HEK293 (cell line): ENCODE measurements around the gene VPS11.

Source experiments
- CTCF ChIP-seq: fragments of 450-650 bp; formaldehyde crosslinking; IDR thresholded peaks from 2 replicates; pipeline ENCODE4 v1.5.1; 2016; ENCODE audit warnings: missing biosample characterization, missing genetic modification characterization
- MZF1 ChIP-seq: fragments of 450-650 bp; formaldehyde crosslinking; IDR thresholded peaks from 2 replicates; pipeline ENCODE4 v1.5.1; 2017; ENCODE audit warnings: missing biosample characterization, missing genetic modification characterization, borderline replicate concordance
- ZNF10 ChIP-seq: fragments of 450-650 bp; formaldehyde crosslinking; IDR thresholded peaks from 2 replicates; pipeline ENCODE4 v1.5.1; 2017; ENCODE audit warnings: missing biosample characterization, missing genetic modification characterization
- ZNF140 ChIP-seq: fragments of 450-650 bp; formaldehyde crosslinking; IDR thresholded peaks from 2 replicates; pipeline ENCODE4 v1.5.1; 2016; ENCODE audit warnings: missing biosample characterization, missing genetic modification characterization
- ZNF16 ChIP-seq: fragments of 450-650 bp; formaldehyde crosslinking; IDR thresholded peaks from 2 replicates; pipeline ENCODE4 v1.5.1; 2016; ENCODE audit warnings: low read depth, missing biosample characterization, missing genetic modification characterization
- ZNF184 ChIP-seq: fragments of 450-650 bp; IDR thresholded peaks from 2 replicates; pipeline ENCODE4 v1.5.1; 2018; ENCODE audit warnings: missing biosample characterization, mild to moderate bottlenecking, missing genetic modification characterization
- ZNF274 ChIP-seq, 2 experiments: fragments of 200-500 bp in 1 of 2; fragments of 450-650 bp in 1 of 2; sonication (Bioruptor generic) in 1 of 2; formaldehyde crosslinking in 1 of 2; IDR thresholded peaks; 2 replicates each; pipeline versions ENCODE4 v1.5.1 to v1.6.1; 2014 to 2016; ENCODE audit warnings: borderline replicate concordance in 1 of 2, inconsistent platforms in 1 of 2, low read length in 1 of 2, missing biosample characterization in 1 of 2, missing genetic modification characterization in 1 of 2
- ZNF362 ChIP-seq: fragments of 450-650 bp; formaldehyde crosslinking; IDR thresholded peaks from 2 replicates; pipeline ENCODE4 v1.5.1; 2016; ENCODE audit warnings: missing biosample characterization, missing genetic modification characterization

GRCh38 chr11:119038884-119039283, 28.7 kb upstream of the VPS11 start:
- TF ChIP-seq ZNF16 (no peak), CTCF (tag by site-specific recombination) (no peak), ZNF184 (tag by site-specific recombination) (no peak), ZNF10 (tag by site-specific recombination) (no peak), MZF1 (tag by site-specific recombination) (no peak), ZNF274 (IDR thresholded peaks at IDR 0.05; ENCODE audit: low read length) (no peak), ZNF274 (tag by site-specific recombination; IDR thresholded peaks at IDR 0.05; ENCODE audit: borderline replicate concordance) (no peak), ZNF362 (tag by site-specific recombination) (no peak), ZNF140 (tag by site-specific recombination) (no peak)
